GM21528 (cell line): ENCODE measurements around the gene OXT.
"Not testable (repeated sequence)": the region's sequence is repeated elsewhere in the genome, so short reads cannot be mapped to it uniquely, and the experiment has no call there.

Source experiments
- ATAC-seq: cut with Tn5 transposase; IDR thresholded peaks from one replicate; pipeline ENCODE4 v1.9.1; 2021; ENCODE audit warnings: mild to moderate bottlenecking, moderate library complexity; ENCODE audit not compliant: unreplicated experiment, low FRiP score

The OXT gene

DNA sequence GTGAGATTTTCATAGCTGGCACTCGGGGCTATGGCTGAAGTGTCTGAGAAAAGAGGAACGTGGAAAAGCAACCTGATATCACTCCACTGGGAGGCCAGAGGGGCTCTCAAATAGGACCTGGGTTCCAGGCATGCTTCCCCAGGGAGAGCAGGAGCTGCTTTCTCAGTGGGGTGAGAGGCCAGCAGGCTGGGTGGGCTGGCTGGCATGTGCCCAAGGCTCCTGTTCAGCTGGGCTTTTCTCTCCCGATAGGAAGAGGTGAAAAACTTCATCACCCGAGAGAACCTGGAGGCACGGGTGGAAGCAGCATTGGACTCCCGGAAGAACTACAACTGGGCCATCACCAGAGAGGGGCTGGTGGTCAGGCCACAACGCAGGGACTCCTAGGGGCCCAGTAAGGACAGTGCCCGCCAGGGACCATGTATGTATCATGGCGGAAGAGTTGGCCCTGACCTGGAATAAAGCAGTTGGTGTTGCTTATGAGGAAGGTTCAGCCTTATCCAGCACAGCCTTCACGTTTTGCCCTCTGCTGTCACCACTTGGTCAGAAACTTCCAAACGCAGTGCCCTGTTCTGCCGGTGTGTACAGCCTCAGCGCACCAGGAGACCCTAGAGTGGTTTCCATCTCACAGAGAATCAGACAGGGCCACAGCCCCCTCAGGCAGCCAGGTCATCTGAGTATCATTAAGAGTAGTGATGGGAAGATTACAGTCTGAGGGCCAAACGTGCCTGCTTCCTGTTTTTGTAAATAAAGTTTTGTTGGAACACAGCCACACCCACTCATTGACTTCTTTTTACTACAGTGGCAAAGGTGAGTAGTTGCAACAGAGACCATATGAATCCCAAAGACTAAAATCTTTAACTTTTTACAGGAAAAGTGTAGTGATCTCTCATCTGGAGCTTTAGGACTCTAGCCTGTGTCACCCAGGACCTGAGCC is 23.7 kb upstream of the OXT start:
- ATAC-seq: no peak

DNA sequence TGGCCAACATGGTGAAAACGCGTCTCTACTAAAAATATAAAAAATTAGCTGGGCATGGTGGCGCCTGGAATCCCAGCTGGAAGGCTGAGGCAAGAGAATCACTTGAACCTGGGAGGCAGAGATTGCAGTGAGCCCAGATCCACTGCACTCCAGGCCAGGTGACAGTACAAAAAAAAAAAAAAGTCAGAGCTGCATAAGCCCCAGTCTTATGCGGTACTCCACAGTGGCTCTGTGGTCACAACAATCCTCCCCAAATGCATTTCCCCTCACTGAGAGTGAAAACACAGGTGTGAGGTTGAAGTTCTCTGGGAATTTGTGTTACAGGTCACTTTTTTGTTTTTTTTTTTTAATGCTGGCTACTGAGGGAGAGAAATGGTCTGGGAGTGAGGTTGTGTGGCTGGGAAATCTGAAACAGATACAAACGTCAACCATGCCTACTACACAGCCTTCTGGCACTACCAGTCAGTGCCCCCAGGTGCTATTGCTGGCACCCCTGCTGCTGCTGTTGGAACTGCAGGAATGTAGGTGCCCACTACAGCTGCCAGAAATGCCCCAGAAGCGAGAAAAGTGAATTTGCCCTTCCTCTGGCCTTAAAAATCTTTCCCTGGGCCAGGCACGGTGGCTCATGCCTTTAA is 19.9 kb upstream of the OXT start:
- ATAC-seq: no peak

DNA sequence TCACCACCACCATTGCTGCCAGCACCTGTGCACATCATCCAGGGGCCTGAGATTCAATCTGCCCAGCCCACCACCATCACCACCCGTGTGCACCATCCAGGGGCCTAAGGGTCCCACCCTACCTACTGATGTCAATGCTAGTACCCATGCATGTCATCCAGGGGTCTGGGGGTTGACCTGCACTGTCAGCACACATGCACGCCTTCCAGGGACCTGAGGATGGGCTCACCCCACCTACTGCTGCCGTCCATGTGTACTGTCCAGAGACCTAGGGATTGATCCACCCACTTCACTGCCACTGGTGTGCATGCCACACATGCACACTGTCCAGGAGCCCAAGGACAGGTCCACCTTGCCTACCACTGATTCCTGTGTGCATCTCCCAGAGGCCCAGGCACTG is 11.9 kb upstream of the OXT start:
- ATAC-seq: no peak

DNA sequence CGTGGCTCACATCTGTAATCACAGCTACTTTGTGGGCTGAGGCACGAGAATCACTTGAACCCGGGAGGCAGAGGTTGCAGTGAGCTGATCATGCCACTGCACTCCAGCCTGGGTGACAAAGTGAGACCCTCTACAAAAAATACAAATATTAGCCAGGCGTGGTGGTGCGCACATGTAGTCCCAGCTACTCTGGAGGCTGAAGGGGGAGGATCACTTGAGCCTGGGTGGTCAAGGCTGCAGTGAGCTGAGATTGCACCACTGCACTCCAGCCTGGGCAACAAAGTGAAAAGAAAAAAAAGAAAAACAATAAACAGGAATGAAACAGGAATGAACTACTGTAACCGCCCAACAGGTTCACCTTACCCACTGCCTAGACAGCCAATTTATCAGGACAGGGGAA is 7.3 kb upstream of the OXT start:
- not testable (repeated sequence) for ATAC-seq

DNA sequence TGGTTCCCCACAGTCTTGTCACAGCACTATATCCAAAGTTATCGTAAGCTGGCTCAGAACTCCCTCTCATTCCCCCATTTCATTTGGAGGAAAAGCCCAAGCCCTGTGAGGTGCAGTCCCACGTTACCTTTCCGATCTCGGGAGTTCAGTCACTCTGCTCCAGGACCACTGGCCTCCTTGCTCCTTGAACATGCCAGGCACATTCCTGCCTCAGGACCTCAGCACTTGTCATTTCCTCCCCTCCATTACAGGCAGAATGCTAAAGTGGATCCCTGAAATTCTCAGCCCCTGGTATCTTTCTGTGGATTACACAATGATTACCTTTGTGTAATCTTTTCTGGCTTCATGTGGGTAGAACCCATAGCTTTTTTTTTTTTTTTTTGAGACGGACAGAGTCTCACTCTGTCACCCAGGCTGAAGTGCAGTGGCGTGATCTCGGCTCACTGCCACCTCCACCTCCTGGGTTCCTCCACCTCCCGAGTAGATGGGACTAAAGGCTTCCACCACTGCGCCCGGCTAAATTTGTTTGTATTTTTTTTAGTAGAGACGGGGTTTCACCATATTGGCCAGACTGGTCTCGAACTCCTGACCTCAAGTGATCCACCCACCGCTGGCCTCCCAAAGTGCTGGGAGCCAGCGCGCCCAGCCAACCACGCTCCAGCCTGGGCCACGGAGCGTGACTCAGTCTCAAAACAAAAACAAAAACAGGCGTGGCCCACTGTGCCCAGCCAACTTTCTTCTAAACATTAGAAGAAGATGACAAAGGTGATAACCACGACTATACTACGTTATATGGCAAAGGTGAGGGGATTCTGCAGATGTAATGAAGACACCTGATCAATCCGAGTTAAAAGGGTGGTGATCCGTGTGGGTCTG is 4.0 kb upstream of the OXT start:
- no peak for ATAC-seq

DNA sequence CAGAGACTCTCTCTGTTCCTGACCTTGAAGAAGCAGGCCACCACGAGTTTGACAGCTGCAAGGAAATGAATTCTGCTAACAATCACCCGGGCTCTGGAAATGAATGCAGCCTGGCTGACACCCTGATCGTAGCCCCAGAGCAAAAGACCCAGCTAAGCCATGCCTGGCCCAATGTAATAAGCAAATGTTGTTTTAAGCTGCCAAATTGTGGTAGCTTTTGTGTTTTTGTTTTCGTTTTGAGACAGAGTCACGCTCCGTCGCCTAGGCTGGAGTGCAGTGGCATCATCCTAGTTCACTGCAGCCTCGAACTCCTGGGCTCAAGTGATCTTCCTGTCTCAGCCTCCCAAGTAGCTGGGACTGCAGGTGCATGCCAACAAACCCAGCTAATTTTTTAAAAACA is 3.3 kb upstream of the OXT start:
- no peak for ATAC-seq

DNA sequence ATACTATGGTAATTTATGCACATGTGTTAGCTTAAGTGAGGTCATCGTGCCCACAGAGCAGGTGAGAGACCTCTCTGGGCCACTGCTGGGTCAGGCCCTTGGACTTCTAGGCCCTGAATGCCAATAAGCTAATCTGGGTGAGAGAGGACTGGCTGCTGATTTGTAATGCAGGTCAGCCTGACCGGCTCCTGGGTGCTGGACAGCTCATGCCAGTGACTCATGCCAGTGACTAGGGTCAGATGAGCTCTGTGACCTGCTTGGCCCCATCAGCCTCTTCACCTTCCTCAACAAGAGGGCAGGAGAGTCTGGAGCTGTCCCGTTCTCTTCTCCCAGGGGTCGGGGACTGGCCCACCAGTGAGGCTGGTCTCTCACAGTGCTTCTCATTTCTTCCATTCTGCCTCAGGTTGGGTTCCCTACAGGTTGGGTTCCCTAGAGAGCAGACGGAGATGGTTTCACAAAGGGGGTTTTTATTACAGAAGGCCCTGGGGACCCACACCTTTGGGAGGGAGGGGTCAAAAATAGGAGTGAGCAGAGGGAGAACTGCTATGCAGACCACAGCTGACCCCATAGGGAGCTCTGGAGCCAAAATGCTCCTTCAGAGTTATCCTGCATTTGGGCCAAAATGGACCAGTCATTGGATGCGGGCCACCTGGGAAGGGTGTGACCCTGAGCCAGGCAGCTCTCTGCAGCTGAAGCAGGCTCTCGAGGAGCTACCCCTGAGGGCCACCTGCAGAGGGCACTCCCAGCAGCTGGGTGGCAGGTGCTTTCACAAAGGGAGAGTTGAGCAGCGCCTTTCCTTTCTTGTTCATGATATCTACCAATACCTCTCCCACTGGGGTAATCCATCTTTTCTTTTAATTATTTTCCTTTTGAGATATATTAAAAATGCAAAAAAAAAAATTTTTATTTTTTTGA is 2.2 kb upstream of the OXT start:
- ATAC-seq: no peak

DNA sequence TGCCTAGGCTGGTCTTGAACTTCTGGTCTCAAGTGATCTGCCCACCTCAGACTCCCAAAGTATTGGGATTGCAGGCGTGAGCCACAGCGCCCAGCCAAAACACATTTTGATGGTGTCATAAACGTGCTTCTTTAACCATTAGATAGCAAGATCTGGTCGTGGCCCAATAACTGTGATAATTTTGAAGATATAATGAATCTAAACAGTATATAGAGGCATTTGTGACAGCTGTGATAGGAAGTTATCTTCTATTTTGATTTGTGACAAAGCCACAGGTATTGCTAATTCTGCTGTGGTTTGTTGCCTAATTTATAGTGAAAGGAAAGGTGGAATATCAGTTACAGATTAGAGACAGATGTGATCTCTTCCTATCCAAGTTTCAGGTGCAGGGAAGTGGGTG is 695 bp upstream of the OXT start:
- no peak for ATAC-seq

DNA sequence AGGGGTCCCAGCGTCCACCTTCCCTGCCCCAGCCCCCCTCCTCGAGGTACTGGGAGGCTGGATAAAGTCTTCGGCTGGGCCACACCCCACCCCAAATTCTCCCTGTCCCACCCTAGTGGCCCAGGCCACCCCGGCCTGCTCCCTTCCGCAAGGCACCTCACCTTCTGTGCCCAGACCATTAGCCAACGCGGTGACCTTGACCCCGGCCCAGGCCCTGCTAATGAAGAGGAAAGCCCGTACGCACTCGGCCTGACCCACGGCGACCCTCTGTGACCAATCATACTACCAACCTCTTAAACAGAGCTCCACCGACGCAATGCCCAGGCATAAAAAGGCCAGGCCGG is 182 bp upstream of the OXT start:
- no peak for ATAC-seq

DNA sequence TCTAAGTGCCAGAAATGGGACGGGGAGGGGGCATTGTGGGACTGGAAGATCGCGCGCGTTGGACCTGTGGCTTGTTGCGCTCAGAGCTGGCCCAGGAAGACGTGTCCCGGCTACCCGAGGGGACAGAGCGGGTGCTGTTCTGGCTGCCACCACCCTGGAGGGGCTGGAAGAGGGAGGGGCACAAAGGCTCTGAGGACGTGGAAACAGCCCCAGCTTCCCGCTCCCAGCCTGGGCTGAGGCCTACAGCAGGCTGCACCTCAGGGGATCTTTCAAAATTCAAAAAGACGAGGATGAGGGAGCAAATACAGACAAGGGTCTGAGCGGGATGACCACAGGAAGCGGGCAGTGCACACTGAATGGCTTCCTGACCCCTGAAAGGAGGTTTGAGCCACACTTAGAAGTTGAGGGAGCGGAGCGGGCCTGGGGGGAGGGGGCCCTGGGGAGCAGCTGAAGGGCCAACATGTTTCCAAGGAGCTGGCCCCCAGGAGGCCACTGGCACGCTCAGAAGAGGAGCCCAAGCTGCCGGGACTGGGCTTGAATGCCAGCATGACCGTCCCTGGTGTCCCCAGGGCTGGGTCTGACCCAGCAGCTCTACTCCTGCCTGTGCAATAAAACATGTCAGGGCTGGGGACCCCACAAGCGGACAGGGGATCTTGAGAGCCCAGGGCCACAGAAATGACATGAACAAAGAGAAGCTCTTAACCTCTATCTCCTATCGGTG is 1.3 kb downstream of the OXT start:
- ATAC-seq: no peak

DNA sequence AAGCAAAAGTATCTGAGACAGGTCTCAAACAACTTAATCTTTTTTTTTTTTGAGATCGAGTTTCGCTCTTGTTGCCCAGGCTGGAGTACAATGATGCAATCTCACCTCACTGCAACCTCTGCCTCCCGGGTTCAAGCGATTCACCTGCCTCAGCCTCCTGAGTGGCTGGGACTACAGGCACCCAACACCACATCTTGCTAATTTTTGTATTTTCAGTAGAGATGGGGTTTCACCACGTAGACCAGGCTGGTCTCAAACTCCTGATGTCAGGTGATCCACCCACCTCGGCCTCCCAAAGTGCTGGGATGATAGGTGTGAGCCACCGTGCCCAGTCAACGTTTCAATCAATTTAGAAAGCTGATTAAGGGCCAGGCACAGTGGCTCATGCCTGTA is 1.8 kb downstream of the OXT start:
- not testable (repeated sequence) for ATAC-seq

DNA sequence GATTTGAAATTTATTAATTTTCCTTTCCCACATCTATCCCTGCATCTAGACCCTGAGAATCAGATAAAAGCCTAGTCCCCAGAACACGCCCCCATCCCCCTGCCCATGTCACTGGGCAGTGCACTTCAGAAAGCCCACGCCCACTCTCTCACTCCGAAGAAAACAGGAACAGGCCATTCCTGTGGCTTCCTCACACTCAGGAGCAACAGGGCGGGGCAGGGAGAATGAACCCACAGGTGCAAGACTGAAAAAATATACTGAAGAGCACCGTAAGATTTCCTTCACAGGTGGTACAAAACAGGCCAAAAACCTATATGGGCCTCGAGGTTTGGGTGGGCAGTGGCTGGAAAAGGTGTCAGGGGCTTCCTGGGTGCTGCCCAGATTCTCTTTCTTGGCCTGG is 3.4 kb downstream of the OXT start:
- ATAC-seq: no peak

DNA sequence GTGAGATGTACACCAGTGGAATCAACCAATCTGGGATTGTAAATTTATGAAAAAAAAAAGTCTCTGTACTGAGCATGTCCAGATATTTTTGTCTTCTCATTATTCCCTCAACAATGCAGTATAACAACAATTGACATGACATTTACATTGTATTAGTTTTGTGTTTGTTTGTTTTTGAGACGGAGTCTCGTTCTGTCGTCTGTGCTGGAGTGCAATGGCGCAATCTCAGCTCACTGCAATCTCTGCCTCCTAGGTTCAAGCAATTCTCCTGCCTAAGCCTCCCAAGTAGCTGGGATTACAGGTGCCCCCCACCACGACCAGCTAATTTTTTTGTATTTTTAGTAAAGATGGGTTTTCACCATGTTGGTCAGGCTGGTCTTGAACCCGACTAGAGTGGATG is 3.9 kb downstream of the OXT start:
- not testable (repeated sequence) for ATAC-seq

DNA sequence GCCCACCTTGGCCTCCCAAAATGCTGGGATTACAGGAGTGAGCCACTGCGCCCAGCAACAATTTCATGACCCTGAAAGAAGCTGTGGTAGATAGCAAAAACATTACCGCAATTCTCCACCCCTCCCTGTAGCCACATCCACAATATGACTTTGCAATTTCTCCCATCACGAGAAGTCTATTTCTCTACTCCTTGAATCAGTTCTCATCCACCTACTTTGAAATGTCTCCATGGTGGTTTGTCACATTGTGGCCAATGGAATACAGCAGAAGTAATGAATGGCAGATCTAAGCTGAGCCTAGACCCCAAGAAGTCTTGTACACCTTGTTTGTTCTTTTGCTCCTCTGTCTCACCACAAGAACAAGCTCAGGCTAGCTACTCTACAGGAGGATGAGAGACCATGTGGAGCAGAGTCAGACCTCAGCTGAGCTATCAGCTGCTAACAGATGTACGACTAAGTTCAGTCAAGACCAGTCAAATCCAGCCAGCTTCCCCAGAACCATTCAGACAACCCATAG is 6.3 kb downstream of the OXT start:
- no peak for ATAC-seq

DNA sequence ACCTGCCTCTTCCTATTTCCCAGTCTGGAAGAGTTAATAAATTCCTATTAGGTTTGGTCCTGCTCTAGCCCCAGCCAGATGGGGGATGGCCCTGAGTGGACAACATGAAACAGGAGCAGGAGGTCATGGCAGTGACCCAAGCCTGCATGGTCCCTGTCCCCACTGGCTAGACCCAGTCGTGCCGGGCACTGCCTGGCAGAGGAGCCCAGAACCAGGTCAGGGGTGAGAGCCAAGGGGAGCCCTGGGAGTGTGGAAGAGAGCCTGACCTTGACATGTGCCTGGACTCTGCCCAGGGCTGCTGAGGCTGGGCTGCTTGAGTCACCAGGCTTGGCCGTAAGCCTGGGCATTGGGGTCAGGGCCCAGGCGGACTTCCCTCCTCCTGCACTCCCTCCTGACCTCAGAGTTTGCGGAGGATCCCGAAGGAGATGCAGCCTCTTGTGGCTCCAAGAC is 9.5 kb downstream of the OXT start:
- no peak for ATAC-seq

DNA sequence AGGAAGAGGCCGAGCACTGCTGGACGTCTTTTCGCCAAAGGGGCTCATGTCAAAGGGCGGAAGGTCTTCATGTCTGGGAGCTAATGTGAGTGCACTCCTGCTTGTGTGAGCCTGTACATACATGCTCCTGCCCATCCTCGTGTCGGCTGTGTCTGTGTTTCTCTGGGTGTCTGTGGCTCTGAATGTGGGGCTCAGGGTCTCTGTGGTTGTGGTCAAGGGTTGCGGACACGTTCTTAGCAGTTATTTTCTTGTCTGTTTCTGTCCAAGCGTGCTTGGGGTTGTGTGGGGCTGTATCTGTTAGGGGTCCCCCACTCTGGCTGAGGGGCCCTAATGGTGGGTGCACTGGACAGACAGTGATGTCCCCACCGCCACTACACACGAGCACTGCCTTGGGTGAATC is 10.2 kb downstream of the OXT start:
- no peak for ATAC-seq

DNA sequence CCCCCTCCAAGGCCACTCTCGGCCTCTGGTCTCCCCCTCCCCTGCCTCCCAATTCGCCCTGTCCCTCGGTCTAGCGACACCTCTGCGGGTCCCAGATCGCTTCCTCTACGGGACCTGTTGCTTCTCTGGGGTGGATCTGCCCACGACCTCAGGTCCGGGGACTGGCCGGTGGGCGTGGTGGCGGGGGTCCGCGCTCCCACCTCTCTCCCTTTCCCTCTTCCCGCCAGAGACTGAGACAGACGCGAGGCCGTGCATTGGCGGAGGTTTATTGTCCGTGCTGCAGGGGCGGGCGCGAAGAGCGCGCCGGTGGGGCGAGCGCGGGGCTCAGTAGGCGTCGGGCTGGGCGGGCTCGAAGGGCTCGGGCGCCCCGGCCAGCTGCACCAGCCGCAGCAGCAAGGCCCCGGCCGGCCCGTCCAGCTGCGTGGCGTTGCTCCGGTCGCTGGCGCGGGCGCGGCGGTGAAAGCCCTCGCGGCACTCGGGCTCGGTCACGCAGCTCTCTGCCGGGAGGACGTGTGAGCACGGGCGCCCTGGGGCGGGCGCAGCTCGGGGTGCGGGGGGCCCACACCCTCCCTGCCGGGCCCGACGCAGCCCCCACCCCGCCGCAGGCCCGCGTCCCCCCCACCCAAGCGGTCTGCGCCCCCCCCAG is 11.0 kb downstream of the OXT start:
- no peak for ATAC-seq
